Ecto neural progenitor cell (in vitro differentiated cells): ENCODE measurements around the gene ANKRD55.
"Not testable (repeated sequence)": the region's sequence is repeated elsewhere in the genome, so short reads cannot be mapped to it uniquely, and the experiment has no call there.

Source experiments
- DNase-seq: peaks from one replicate; pipeline ENCODE4 v3.0.0-alpha.2; 2018; ENCODE audit warnings: low spot score

ANKRD55 gene

DNA sequence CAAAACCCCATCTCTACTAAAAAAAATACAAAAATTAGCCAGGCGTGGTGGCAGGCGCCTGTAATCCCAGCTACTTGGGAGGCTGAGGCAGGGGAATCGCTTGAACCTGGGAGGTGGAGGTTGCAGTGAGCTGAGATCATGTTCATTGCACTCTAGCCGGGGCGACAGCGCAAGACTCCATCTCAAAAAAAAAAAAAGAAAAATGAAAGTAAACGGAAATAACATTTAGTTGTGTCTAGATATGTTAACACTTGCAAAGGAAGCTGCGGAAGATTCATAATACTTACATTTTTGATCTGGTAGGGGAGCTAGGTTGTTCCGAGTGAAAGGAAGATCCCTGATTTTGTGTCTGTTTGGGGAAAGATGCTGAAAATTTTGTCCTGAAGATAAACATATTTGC lies 130.9 kb downstream of the ANKRD55 start:
- not testable (repeated sequence) for DNase-seq

DNA sequence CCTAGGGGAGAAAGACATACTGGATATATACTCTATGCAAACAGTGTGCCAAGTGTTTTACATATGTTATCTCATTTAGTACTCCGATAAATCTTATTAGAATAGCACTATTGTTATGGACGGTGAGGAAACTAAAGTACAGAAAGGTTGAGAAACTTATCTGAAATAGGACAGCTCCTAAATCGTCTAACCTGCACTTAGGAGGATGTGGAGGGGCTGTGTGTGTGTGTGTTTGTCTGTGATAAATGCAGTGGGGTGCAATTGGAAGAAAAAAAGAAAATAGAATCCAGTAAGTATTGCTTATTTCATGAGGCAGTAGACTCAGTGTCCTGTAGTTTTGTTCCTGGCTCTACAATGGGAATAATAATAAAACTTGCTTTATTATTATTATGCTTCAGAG lies 131.9 kb downstream of the ANKRD55 start:
- no peak for DNase-seq

DNA sequence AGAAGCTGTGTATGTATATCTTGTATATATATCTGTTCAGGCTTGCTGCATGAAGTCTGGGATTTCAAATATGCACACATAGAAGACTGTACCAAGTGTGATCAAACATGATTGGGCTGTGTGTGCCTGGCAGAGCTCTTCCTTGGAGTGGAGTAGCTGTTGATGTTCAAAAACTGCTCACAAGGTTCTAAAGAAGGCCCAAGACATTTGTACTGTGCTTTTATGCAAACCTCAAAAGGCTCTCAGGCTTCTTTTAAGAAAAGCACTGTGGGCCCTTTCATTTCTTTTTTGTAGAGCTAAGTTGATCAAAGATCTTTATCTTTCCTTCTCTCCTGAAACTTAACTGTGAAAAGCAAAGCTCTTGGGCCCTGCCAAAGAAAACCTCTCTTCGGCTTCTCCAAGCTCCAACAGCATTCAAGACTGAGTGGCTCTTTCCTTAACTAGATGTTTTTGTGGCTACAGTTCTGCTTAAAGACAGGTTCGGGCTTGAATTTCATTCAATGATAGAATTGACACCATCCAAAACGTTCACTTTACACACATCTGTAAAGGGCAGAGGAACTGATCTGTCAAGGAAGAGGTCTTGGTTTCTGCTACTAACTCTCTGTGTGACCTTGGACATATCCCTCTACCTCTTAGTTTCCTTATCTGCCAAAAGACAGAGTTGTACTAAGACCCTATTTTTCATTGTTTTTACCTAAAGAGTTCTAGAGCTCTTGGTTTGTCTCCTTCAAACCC lies 132.5 kb downstream of the ANKRD55 start:
- DNase-seq = no peak

DNA sequence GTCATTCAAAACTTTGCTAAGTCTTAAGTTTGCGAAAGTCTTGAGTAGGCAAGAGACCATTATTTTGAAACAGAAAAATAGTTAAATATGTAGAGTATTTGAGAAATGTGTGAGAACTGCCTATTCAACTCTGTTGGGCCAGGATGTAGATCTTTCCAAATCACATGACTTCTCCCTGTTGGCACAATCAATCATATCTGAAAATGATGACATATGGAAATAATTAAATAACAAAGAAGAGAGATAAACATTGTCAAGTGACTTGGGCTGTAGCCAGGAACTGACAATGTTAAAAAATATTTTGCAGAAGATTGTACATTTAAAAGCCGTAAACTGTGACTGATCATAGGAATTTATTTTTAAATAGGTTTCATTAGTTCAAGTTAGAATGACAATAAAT lies 133.8 kb downstream of the ANKRD55 start:
- DNase-seq = no peak

- DNase-seq = no peak
Observed at GRCh38 chr5:56097055-56097454, 136.1 kb downstream of the ANKRD55 start.

DNA sequence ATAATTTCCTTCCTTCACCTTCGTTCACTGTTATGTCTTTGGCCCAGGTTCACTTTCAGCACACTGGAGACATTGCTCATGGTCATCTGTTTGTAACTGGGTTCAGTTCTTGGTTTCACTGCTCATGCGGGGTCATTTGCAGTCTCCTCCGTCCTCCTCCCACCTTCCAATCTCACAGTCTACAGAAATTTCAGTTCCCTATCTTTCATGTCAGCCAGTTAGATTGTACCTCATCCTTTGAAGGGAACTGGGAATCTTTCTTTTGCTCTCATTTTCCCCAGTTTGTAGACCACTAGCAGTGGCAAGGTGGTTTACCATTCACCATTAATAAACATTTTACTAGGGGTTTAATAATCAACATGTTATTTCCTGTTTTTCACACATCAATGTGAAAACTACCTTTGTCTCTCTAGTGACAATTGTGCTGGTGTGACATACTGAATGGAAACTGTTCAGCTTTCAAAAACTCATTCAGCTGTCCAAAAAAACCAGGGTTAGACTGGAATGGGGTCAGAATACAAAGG lies 137.5 kb downstream of the ANKRD55 start:
- DNase-seq = no peak

- DNase-seq = no peak
Observed at GRCh38 chr5:56094579-56095361, 138.4 kb downstream of the ANKRD55 start.

DNA sequence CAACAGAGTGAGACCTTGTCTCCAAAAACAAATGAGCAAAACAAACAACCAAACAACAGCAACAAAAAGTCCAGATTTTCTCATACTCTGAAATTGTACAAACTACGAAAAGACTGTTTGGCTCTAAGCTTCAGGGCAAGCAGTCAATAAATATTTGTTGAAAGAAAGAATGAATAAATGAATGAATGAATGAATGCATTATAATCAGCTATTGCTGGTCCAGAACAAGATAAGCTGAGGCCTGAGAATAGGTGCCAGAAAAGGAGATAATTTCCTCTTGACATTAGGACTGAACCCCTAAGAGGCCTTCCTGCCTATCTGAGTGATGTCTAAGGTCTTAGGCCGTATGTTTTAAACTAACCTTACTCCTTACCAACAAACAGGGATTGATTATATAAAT lies 139.2 kb downstream of the ANKRD55 start:
- no peak for DNase-seq

DNA sequence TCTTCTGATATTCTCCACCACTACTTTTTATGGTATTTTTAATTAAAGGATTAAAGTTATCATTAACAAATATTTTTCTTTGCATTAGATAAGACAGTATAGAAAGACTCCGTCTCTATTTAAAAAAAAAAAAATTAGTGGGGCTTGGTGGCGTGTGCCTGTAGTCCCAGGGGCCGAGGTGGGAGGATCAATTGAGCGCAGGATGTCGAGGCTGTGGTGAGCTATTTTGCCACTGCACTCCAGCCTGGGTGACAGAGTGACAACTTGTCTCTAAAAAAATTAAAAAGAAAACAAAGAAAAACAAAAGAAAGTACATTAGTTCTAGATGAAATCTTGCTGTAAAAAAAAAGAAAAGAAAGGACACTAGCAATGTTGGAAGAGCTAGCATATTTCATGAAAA lies 141.0 kb downstream of the ANKRD55 start:
- no peak for DNase-seq

GRCh38 chr5:56091664-56092063 lies 141.5 kb downstream of the ANKRD55 start:
- DNase-seq = no peak

GRCh38 chr5:56090793-56091460 lies 142.2 kb downstream of the ANKRD55 start:
- DNase-seq = no peak

- no peak for DNase-seq
Observed at GRCh38 chr5:56088967-56089829, 143.9 kb downstream of the ANKRD55 start.

- DNase-seq = no peak
Observed at GRCh38 chr5:56088431-56088949, 144.6 kb downstream of the ANKRD55 start.

GRCh38 chr5:56085193-56085592 lies 147.9 kb downstream of the ANKRD55 start:
- no peak for DNase-seq

DNA sequence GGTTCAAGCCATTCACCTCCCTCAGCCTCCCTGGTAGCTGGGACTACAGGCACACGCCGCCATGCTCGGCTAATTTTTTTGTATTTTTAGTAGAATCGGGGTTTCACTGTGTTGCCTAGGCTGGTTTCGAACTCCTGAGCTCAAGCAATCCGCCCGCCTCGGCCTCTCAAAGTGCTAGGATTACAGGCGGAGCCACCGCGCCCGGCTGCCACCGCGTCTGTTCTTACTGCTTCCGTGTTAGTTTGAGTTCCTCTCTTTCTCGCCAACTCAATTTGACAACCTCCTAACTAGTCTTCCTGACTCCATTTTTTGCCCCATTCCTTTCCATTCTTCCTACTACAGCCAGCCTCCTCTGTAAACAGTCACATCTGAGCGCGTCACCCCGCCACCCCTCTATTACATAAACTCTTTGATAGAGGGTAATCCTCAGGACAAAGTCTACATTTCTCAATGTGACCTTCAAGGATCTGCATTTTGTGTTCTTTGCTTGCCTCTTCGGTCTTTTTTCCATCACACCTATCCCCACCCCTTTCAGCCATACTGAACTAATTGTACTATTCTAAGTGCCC lies 149.8 kb downstream of the ANKRD55 start:
- DNase-seq = no peak

DNA sequence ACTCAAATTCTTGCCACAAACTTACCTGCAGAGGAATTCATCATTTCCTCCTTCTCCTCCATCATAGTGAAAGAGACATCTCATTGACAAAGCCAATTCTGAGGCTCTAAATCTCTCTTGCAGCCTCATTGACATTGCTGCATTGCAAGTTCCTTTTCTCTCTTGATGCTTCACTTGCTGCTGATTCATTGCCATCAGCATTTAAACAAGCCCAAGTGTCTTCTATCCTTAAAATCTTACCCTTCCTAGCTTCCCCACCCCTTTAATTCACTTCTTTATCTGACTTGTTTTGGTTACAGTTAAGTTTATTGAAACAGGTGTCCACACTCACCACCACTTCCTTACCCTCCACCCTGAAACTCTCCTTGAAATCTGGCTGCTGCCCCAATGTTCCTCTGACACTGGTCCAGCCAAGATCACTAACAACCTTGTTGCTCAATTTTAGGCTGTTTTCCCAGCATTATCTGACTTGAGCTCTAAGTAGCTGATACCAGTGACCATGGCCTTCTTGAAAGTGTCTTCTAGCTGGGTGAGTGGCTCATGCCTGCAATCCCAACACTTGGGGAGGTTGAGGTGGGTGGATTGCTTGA lies 152.0 kb downstream of the ANKRD55 start:
- DNase-seq = not testable (repeated sequence)

DNA sequence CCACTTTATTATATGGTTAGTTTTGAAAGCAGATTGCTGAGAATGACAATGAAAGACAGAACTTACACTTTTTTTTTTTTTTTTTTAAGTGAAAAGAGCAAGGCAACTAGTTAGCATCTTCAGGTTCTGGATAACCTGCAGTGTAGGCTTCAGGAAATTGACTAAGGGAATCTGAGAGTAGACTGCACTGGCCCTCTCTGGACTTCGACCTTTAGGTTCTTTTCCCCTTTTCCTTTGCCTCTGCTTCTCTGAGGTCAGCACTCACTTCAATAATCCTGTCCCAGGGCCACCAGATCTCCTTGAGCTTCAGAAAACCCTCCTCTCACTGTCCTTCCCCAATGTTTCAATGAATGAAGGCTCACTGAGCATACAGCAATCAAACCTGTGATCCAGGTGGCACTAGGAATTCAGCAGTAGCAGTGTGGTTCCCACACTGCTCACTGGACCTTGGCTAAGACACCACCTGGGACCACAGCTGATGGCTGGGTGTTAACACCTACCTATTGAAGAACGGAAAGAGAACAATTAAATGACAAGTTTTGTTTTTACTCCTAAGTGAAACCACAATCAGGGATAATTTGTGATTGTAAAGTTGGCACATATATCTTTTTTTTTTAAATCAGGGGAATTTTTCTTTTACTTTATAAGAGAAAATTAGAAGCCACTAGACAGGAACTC lies 152.6 kb downstream of the ANKRD55 start:
- no peak for DNase-seq

GRCh38 chr5:56079157-56079500 lies 154.0 kb downstream of the ANKRD55 start:
- DNase-seq = not testable (repeated sequence)

GRCh38 chr5:56078278-56079156 lies 154.6 kb downstream of the ANKRD55 start:
- no peak for DNase-seq
